HCT116 (cell line): Measurements from ENCODE around the gene H6PD.

Experiments used
- CEBPB ChIP-seq: IDR thresholded peaks from 2 replicates; pipeline ENCODE4 v1.6.1; 2012; ENCODE audit warnings: low read depth
- EGR1 ChIP-seq: IDR thresholded peaks from 2 replicates; pipeline ENCODE4 v1.6.1; 2012; ENCODE audit warnings: low read depth
- ELF1 ChIP-seq: IDR thresholded peaks from 2 replicates; pipeline ENCODE4 v1.6.1; 2012; ENCODE audit warnings: low read depth, borderline replicate concordance
- EZH2 ChIP-seq: fragments of 200-600 bp; sonication (generic); IDR thresholded peaks from 2 replicates; pipeline ENCODE4 v1.6.1; 2017; ENCODE audit warnings: antibody characterized with exemption, mixed run types
- EZH2phosphoT487 ChIP-seq: fragments of 200-600 bp; IDR thresholded peaks from 2 replicates; pipeline ENCODE4 v1.6.1; 2018; ENCODE audit warnings: antibody characterized with exemption, borderline replicate concordance
- MAX ChIP-seq: IDR thresholded peaks from 2 replicates; pipeline ENCODE4 v1.6.1; 2012
- POLR2A ChIP-seq: IDR thresholded peaks from 2 replicates; pipeline ENCODE4 v1.7.0; 2011; ENCODE audit warnings: borderline replicate concordance; ENCODE audit not compliant: insufficient read depth, insufficient read length; ENCODE audit errors: extremely low read depth
- POLR2AphosphoS5 ChIP-seq: IDR thresholded peaks from 2 replicates; pipeline ENCODE4 v1.6.1; 2011; ENCODE audit warnings: mild to moderate bottlenecking, low read depth, low read length, moderate library complexity
- RAD21 ChIP-seq: IDR thresholded peaks from 2 replicates; pipeline ENCODE4 v1.6.1; 2012; ENCODE audit warnings: low read depth, mild to moderate bottlenecking
- REST ChIP-seq: IDR thresholded peaks from 2 replicates; pipeline ENCODE4 v1.6.1; 2012; ENCODE audit warnings: low read depth
- SP1 ChIP-seq: IDR thresholded peaks from 2 replicates; pipeline ENCODE4 v1.6.1; 2012; ENCODE audit warnings: low read depth
- YY1 ChIP-seq: IDR thresholded peaks from 2 replicates; pipeline ENCODE4 v1.6.1; 2011; ENCODE audit warnings: low read length, low read depth, moderate library complexity, mild to moderate bottlenecking; ENCODE audit not compliant: insufficient replicate concordance; ENCODE audit errors: extremely low read depth
- ZNF274 ChIP-seq: fragments of 200-500 bp; sonication (Bioruptor generic); IDR thresholded peaks from 2 replicates; pipeline ENCODE4 v1.6.1; 2014; ENCODE audit warnings: mild to moderate bottlenecking, low read depth, low read length, inconsistent platforms
- TF ChIP-seq, protein P1 (sequence below), 3 experiments: fragments of 200-600 bp in 1 of 3; sonication (generic) in 1 of 3; IDR thresholded peaks in 2 of 3; conservative IDR thresholded peaks in 1 of 3; 2 replicates each; pipeline ENCODE4 v1.5.1; 2012 to 2017; ENCODE audit warnings: low read depth in 2 of 3, low read length in 2 of 3, antibody characterized with exemption in 1 of 3, borderline replicate concordance in 1 of 3, control low read depth in 1 of 3, mild to moderate bottlenecking in 1 of 3, mixed read lengths in 1 of 3, mixed run types in 1 of 3, moderate library complexity in 1 of 3; ENCODE audit not compliant: insufficient read depth in 1 of 3

GRCh38 chr1:9195651-9196050, 38.9 kb upstream of the H6PD start:
- TF ChIP-seq ELF1 (no peak), YY1 (no peak), POLR2AphosphoS5 (no peak), CEBPB (no peak), EZH2phosphoT487 (no peak), POLR2A (no peak), EGR1 (no peak), REST (no peak), ZNF274 (no peak), EZH2 (no peak), SP1 (no peak), RAD21 (no peak), MAX (no peak)
- TF ChIP-seq, protein P1, sequence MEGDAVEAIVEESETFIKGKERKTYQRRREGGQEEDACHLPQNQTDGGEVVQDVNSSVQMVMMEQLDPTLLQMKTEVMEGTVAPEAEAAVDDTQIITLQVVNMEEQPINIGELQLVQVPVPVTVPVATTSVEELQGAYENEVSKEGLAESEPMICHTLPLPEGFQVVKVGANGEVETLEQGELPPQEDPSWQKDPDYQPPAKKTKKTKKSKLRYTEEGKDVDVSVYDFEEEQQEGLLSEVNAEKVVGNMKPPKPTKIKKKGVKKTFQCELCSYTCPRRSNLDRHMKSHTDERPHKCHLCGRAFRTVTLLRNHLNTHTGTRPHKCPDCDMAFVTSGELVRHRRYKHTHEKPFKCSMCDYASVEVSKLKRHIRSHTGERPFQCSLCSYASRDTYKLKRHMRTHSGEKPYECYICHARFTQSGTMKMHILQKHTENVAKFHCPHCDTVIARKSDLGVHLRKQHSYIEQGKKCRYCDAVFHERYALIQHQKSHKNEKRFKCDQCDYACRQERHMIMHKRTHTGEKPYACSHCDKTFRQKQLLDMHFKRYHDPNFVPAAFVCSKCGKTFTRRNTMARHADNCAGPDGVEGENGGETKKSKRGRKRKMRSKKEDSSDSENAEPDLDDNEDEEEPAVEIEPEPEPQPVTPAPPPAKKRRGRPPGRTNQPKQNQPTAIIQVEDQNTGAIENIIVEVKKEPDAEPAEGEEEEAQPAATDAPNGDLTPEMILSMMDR (IDR thresholded peaks at IDR 0.05 in 2 of 3, conservative IDR thresholded peaks at IDR 0.05 in 1 of 3; ENCODE audit: borderline replicate concordance in 1 of 3, insufficient read depth in 1 of 3, low read depth in 2 of 3, low read length in 2 of 3) = no peak
